Fibroblast of skin of right quadriceps (primary cell): Measurements from ENCODE around the gene CMC2.

ENCODE experiments used
- DNase-seq: peaks from one replicate; pipeline ENCODE4 v3.0.0-alpha.2; 2013

CMC2 gene

GRCh38 chr16:80971819-80972218 lies 34.9 kb downstream of the CMC2 start:
- no peak for DNase-seq

- DNase-seq, result no peak
Observed at GRCh38 chr16:80969114-80969484, 37.6 kb downstream of the CMC2 start.

- peak; percentile 43 for DNase-seq
Observed at GRCh38 chr16:80968386-80969113, 38.1 kb downstream of the CMC2 start.

GRCh38 chr16:80966617-80967016 lies 40.1 kb downstream of the CMC2 start:
- no peak for DNase-seq

- DNase-seq, result no peak
Observed at GRCh38 chr16:80964351-80964750, 42.3 kb downstream of the CMC2 start.

GRCh38 chr16:80962879-80963278 lies 43.8 kb downstream of the CMC2 start:
- no peak for DNase-seq

- DNase-seq, result no peak
Observed at GRCh38 chr16:80958284-80958683, 48.4 kb downstream of the CMC2 start.

- no peak for DNase-seq
Observed at GRCh38 chr16:80954985-80955384, 51.7 kb downstream of the CMC2 start.

GRCh38 chr16:80948886-80949493 lies 57.7 kb downstream of the CMC2 start:
- DNase-seq, result peak; percentile 34

- DNase-seq, result no peak
Observed at GRCh38 chr16:80947708-80948625, 58.7 kb downstream of the CMC2 start.

GRCh38 chr16:80947239-80947638 lies 59.4 kb downstream of the CMC2 start:
- no peak for DNase-seq

- no peak for DNase-seq
Observed at GRCh38 chr16:80946481-80946880, 60.2 kb downstream of the CMC2 start.

GRCh38 chr16:80940069-80940856 lies 66.4 kb downstream of the CMC2 start:
- peak; percentile 60 for DNase-seq

GRCh38 chr16:80938879-80939260 lies 67.8 kb downstream of the CMC2 start:
- DNase-seq, result no peak

- DNase-seq, result peak; percentile 99
Observed at GRCh38 chr16:80938004-80938878, 68.4 kb downstream of the CMC2 start.

- DNase-seq, result peak; percentile 78
Observed at GRCh38 chr16:80936410-80936809, 70.3 kb downstream of the CMC2 start.

- DNase-seq, result no peak
Observed at GRCh38 chr16:80935691-80936090, 71.0 kb downstream of the CMC2 start.

GRCh38 chr16:80932708-80933095 lies 74.0 kb downstream of the CMC2 start:
- DNase-seq, result peak; percentile 88

- DNase-seq, result peak; percentile 65
Observed at GRCh38 chr16:80931801-80932707, 74.6 kb downstream of the CMC2 start.

- DNase-seq, result peak; percentile 53
Observed at GRCh38 chr16:80924372-80924978, 82.2 kb downstream of the CMC2 start.
